ENCODE results near the gene MAGEB17. TPM values are rescaled to one million over a fixed set of nuclear protein-coding genes. Genes with fewer than 3 reads are reported as not detected.

Gene MAGEB17
- total and polyA plus RNA-seq, 9 of the 15 experiments (the other 6 are each of a cell fraction or from before 2014, with no cell fraction given), result 0.07 to 0.45 (median 0.14) TPM; not detected in 1

DNA sequence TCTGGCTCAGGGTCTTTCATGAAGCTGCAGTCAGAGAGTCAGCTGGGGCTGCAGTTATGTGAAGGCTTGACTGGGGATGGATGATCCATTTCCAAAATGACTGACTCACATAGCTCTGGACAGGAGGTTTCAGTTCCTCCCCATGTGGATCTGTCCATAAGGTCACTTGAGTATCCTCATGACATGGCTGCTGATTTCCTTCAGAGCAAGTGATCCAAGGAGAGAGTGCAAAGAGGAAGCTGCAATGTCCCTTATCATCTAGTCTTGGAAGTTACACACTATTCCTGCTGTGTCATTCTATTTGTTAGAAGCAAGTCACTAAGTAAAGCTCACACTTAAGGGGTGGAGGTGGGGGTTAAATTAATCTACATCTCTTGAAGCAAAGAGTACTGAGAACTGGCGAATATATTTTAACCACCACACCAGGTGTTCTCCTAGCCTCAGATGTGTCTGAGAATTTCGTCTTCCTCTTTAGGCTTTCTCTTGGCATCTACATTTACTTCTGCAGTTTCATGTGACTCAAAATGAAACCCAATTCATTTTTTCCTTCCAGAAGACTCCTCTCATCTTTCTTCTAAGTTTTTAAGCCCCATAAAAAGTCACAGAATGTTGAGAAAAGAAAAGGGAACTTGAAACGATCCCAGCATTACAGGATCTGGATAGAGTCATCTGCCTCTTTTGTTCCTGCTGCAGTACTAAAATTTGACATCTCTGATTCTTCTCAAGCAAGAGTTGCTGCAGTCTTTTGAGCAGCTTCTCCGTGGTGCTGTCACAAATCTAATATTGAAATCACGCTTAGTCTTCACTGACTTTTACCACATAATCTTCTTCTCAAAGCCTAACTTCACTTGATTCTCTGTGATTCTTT, 47.7 kb upstream of the MAGEB17 start (continued):
- TF ChIP-seq ZHX1 (conservative IDR thresholded peaks at IDR 0.05; ENCODE audit: low read length) (no peak), ETV6 (IDR thresholded peaks at IDR 0.05; ENCODE audit: borderline replicate concordance in 1 of 2, low read depth in 2 of 2, low read length in 1 of 2) (no peak), ETV6 (CRISPR knock-in tag; IDR thresholded peaks at IDR 0.05; ENCODE audit: borderline replicate concordance) (no peak), TRIM25 (IDR thresholded peaks at IDR 0.05; ENCODE audit: borderline replicate concordance) (no peak), ARID2 (IDR thresholded peaks at IDR 0.05) (no peak), GATAD2B (IDR thresholded peaks at IDR 0.05; ENCODE audit: borderline replicate concordance) (no peak), ZNF184 (CRISPR knock-in tag; IDR thresholded peaks at IDR 0.05) (no peak), NCOA1 (IDR thresholded peaks at IDR 0.05; ENCODE audit: low read depth) (0 out of 2 replicates have a peak, but pooled peaks have one; percentile 24), MIER1 (IDR thresholded peaks at IDR 0.05; ENCODE audit: low read depth) (no peak), SPI1 (IDR thresholded peaks at IDR 0.05; ENCODE audit: borderline replicate concordance, low read depth, low read length) (peak; percentile 21; the same call in 1 of the 2 replicates), HCFC1 (IDR thresholded peaks at IDR 0.05; ENCODE audit: low read depth, low read length) (no peak), HDAC6 (IDR thresholded peaks at IDR 0.05; ENCODE audit: low read depth, low read length) (no peak), STAG1 (CRISPR knock-in tag; IDR thresholded peaks at IDR 0.05; ENCODE audit: borderline replicate concordance) (no peak), MAZ (CRISPR knock-in tag; conservative IDR thresholded peaks at IDR 0.05 in 1 of 2, IDR thresholded peaks at IDR 0.05 in 1 of 2) (no peak), MAFG (tag; conservative IDR thresholded peaks at IDR 0.05) (peak; percentile 88), GMEB1 (CRISPR knock-in tag; IDR thresholded peaks at IDR 0.05) (no peak)
- TF ChIP-seq, protein P1, sequence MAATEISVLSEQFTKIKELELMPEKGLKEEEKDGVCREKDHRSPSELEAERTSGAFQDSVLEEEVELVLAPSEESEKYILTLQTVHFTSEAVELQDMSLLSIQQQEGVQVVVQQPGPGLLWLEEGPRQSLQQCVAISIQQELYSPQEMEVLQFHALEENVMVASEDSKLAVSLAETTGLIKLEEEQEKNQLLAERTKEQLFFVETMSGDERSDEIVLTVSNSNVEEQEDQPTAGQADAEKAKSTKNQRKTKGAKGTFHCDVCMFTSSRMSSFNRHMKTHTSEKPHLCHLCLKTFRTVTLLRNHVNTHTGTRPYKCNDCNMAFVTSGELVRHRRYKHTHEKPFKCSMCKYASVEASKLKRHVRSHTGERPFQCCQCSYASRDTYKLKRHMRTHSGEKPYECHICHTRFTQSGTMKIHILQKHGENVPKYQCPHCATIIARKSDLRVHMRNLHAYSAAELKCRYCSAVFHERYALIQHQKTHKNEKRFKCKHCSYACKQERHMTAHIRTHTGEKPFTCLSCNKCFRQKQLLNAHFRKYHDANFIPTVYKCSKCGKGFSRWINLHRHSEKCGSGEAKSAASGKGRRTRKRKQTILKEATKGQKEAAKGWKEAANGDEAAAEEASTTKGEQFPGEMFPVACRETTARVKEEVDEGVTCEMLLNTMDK (IDR thresholded peaks at IDR 0.05; ENCODE audit: borderline replicate concordance, insufficient read depth, low read depth, low read length, poor library complexity, severe bottlenecking), result no peak
- TF ChIP-seq, protein P2, sequence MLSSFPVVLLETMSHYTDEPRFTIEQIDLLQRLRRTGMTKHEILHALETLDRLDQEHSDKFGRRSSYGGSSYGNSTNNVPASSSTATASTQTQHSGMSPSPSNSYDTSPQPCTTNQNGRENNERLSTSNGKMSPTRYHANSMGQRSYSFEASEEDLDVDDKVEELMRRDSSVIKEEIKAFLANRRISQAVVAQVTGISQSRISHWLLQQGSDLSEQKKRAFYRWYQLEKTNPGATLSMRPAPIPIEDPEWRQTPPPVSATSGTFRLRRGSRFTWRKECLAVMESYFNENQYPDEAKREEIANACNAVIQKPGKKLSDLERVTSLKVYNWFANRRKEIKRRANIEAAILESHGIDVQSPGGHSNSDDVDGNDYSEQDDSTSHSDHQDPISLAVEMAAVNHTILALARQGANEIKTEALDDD (IDR thresholded peaks at IDR 0.05), result peak; percentile 69

Measured in K562 (cell line).